Middle frontal gyrus (tissue), 1 donor: ENCODE results near the gene TESPA1.

Experiments used
- DNase-seq: peaks from one replicate; pipeline ENCODE4 v3.0.0-alpha.2; 2015; ENCODE audit warnings: low spot score; ENCODE audit errors: extremely low spot score

TESPA1 gene, protein sequence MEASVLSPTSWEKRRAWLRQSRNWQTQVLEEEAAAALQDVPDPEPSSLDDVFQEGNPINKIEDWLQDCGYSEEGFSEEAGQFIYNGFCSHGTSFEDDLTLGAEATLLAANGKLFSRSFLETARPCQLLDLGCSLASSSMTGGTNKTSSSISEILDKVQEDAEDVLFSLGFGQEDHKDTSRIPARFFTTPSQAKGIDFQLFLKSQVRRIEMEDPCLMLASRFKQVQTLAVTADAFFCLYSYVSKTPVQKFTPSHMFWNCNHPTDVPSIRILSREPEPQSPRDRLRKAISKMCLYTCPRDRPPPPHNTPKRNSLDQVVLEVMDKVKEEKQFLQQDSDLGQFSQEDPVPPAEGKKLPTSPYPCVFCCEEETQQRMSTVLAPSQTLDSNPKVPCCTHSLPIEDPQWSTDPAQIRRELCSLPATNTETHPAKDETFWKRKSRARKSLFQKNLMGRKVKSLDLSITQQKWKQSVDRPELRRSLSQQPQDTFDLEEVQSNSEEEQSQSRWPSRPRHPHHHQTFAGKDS

DNA sequence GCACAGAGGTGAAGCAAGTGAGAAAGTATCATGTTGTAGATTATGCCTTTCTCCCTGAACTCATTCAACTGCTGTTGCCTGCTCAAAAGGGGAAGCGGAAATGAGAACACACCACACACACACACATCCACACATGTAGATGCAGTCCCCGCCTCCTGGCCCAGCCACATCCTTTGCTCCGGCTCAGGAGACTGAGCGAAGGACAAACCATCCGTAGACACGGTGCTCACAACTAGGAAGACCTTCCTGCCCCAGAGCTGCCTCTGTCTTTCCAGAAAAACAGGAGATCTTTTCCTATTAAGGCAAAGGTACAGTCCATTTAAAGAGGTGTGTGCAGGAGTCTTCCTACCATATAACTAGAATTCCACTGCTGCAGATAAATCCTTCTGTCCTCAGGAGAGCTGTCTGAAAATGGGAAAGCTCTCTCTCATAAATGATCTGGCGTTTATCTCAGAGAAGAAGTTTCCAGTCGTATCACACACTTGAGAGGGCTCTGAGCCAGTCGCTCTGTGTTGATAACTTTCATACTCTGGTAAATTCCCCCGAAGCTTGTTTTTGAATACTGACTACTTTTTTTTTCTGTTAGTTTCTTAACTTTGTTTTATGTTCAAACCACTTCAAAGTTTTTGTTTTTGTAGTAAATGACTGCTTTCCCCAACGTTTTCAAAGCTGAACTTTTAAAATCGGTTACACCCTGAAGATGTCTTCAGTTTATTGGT lies at the start of gene TESPA1:
TESPA1 (minus strand) TSS at position 105 of the 719 bp plus-strand sequence. CDS start 10,200 bp downstream, outside the sequence.
- no peak for DNase-seq

DNA sequence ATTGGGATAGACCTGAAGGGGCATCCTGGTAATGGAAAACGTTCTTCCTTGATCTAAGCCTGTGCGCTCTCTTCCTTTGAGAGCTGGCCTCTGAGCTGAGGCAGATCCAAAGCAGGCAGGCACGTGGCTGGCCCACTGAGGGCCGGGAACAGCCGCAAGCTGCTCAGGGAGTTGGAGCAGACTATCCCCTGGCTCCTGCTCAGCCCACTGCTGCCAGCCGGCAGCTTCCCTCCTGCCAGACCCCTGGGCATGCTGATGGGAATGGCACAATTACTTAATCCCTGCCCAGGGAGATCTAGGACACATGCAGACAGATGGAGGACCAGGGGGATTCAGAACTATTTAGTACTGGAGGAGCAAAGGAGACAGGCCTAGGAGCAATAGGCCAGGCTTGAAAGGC lies 49.7 kb upstream of the TESPA1 start:
- DNase-seq: no peak

DNA sequence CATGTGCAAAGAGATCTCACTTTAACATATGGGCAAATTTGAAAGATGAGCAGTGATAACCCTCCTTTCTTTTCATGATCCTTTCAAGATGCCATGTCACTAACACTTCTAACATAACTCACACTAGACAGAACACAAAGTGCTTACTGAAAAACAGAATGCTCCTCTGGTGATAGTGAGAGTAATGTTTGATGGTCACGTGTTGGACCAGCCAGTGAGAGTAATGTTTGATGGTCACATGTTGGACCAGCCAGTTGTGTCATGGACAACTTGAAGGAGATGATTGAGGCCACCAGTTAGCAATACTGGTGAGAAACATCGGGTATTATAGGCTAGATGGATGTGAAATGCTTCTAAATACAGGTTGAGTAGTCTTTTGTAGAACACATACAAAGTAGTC lies 40.9 kb upstream of the TESPA1 start:
- DNase-seq: no peak

DNA sequence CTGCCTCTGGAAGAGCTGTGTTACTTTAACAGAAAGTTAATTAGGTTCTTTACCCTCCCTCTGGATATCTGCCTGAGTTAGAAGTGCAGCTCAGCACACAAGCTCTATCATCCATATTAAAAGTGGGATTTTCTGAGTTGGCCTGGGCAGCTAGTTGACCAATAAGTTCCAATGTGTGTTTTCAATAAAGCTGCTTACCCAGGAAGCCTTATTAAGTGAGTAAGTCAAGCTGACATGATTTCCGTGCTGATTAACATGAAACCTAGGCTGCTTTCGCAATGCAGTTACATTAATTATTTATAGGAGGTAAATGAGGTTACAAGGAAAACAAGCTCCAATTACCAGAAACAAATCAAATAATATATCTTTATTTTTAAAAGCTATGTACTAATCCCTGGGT lies 40.0 kb upstream of the TESPA1 start:
- no peak for DNase-seq

DNA sequence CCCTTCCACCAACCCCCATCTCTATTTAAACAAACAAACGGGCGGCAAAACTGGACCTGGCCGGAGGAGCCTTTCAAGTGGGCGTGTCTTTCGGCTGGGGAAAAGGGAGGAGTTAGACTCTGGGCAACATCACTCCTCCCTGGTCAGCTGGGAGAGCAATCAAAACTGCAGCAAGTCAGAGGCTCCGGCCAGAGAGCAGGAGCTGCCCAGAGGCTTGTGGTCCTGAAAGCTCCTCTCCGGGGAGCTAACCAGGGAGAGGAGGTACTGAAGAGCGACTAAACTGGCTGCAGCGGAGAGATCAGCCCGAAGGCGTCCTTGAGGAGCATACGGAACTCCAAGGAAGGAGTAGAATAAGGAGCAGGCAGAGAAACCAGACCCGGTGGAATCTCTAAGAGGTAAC lies 35.2 kb upstream of the TESPA1 start, which contains the start of gene NEUROD4:
NEUROD4 (plus strand) TSS at position 191 of the 400 bp plus-strand sequence. CDS start 6,466 bp downstream, outside the sequence.
- DNase-seq: no peak

DNA sequence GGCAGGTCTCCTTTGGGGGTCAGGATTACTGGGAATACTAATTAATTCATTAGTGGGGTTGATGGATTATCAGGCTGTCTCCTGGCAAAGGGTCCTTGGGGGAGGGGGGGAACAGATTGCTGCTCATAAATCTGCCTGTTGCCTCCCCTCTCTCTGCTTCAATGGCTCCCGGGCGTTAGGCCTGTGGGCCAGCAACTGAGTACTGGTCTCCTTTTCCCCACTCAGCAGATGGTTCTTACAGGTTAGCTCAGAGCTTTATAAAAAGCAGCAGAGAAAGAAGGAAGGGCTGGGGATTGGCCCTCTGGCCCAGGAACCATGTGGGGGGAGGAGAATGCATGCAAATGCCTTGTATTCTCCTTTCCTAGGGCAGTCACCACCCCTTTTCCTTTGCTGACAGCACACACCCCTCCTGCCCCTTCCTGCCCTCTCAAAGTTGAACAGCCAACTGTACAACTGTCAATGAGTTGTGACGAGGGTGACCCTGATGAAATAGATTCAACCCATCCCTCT lies 32.9 kb upstream of the TESPA1 start:
- DNase-seq: no peak

DNA sequence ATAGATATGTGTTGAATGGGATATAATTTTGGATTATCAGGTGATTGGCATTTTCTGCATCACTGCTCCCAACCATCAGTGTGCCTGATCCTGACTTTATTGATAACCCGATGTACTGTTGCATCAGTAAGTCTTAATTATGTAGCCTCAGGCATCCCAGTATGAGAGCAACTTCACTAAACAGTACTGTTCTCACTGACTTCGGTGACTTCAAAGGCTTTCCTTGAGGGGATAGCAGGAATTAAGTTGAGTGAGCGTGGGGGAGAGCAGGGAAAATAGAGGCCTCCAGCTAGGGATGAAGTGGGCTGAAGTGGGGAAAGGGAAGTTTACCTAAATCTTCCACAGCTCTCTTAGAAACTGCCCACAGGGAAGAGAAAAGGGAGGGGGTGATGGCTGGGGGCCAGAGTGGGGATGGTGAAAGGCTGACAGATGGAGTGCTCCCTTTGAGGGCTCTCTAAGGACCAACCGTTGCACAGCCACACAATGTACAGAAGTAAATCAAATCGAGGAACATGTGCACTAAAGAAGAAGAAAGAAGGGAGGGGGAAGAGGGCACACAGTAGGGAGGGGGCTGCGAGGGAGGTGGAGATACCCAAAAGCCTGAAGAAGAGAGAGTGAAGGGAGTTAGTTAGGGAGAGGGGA lies 24.5 kb upstream of the TESPA1 start:
- no peak for DNase-seq

DNA sequence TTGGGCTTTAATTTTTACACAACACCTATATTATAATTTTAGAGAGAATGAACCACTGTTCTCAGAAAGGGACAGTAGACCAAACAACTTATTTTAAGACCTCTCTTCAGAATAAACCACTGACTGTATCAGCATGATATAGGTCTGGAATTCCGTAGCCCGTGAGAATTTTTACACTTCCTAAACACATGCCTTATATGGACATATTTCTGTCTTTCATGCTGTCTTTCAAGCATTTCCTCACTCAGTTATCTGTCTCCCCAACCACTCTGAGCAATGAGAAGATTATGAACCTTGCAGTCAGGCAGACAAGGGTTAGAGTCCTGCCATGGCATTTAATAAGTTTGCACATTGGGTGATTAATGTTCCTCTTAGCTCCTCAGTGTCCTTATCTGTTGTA lies 17.8 kb upstream of the TESPA1 start:
- no peak for DNase-seq

DNA sequence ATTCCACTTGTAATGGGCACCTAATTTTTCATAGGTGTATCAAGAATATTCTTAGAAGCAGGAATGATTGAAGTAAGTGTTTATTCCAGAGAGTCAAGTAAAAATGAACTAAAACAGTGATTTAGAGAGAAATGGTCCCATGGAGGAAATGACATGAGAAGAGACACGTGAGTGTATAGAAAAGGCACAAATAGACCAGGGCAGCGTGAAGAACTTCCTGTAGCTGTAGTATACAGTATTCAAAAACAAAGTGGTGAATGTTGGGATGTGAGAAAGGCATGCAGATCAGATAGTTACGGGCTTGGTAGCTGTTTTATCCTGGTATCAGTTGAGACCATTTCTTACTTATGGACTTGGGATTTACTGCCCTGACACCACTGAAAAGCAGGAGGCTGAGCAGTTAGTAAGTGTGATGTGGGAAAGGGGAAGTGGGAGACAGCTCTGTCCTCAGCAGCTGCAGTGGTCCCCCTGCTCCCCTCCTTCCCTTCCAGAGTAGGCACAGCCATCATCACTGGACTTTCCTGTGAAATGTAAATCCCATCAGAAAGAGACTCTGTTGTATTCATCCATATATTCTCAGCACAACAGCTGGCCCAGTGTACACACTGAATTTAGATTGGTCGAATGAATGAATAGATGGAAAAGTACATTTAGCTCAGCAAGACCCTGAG lies 16.8 kb upstream of the TESPA1 start:
- no peak for DNase-seq

DNA sequence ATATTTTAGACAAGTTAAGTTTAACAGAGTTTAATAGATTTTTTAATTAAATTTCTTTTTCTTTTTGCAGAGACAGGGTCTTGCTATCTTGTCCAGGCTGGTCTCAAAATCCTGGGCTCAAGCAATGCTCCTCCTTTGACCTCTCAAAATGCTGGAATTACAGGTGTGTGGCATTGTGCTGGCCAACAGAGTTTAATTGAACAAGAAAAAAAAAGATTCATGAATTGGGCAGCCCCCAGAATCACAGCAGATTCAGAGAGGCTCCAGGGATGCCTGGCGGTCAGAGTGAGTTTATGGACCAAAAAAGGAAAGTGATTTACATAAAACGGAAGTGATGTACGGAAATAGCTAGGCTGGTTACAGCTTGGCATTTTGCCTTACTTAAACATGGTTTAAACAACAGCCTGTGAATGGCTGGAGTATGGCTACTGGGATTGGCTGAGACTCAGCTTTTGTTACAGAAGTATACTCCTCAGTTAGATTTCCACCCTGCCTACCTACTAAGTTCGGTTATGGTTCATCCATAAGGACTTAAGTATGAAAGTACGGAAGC lies 14.5 kb upstream of the TESPA1 start:
- DNase-seq: no peak

DNA sequence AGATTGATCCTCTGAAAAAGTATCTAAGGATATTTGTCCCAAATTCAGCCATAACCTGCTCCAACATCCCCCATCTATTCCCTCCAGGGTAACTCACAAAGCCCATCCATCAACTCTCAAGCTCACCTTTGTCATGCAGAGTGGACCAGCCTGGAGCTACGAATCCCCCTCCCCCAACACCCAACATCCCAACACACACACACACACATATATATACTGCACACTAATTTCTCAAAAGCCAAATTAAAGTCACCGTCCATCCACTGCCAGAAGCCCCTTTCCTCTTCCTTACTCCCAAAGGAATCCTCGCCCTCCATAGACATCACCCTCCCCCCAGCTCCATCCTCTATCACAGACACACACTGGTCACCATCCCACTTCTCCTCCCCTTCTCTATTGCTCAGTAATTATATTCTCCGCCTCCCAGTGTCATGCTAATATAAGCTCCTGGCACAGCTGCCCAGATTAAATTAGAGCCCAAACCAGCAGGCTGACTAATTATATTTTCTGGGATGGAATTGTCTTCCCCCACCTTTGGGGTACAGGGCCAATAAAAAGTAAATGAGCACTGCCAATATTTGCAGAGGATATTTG lies 13.5 kb upstream of the TESPA1 start:
- DNase-seq: no peak

DNA sequence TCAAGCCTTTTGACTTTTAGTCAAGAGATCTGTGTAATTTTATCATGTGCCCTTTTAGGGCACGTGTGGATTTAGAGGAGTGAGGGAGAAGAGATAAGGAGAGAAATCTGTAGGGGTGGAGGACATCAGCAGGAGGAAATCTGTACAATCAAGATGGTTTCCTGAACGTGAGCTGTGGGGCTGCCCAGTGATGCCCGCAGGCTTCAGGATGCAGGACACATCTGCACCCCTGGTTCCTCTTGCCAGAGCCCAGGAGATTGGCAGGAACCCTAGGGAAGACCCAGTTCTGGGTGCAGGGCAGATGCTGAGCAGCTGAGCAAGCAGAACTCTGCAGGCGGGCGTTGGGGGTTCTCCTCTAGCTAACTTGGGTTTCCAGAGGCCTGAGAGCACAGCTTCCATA lies 11.6 kb upstream of the TESPA1 start:
- no peak for DNase-seq

DNA sequence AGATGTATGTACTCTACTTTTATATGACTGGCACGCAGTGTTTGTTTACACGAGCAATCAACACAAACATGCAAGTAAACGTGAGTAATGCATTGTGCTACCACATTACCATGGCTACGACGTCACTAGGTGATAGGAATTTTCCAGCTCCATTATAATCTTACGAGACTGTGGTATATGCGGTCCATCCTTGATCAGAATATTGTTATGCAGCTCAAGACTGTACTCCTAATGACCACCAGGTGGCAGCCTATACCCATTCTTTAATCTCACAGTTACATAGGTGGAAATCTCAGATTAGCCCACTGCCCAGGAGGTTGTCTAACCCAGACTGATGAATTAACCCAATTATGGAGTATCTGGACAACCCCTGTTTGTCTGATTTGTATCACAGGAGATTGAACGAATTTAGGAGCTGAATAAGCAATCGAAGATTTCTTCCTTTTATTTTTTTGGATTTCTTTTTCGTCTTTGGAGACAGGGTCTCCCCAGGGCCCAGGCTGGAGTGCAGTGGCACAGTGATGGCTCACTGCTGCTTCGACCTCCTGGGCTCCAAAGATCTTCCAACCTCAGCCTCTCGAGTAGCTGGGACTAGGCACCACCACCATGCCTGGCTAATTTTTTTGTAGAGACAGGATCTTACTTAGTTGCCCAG lies 8.7 kb upstream of the TESPA1 start:
- peak; percentile 75 for DNase-seq

DNA sequence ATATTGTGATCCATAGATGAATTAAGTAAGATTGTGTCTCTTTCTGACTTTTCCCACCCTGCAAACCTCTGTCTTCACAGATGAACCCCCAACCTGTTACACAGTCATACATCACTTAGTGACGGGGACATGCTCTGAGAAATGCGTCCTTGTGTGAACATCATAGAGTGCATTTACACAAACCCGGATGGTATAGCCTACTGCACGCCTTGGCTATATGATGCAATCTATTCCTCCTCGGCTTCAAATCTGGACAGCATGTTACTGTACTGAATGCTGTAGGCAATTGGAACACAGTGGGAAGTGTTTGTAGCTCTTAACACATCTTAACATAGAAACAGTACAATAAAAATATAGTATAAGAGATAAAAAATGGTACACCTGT lies 7.4 kb upstream of the TESPA1 start:
- DNase-seq: no peak

DNA sequence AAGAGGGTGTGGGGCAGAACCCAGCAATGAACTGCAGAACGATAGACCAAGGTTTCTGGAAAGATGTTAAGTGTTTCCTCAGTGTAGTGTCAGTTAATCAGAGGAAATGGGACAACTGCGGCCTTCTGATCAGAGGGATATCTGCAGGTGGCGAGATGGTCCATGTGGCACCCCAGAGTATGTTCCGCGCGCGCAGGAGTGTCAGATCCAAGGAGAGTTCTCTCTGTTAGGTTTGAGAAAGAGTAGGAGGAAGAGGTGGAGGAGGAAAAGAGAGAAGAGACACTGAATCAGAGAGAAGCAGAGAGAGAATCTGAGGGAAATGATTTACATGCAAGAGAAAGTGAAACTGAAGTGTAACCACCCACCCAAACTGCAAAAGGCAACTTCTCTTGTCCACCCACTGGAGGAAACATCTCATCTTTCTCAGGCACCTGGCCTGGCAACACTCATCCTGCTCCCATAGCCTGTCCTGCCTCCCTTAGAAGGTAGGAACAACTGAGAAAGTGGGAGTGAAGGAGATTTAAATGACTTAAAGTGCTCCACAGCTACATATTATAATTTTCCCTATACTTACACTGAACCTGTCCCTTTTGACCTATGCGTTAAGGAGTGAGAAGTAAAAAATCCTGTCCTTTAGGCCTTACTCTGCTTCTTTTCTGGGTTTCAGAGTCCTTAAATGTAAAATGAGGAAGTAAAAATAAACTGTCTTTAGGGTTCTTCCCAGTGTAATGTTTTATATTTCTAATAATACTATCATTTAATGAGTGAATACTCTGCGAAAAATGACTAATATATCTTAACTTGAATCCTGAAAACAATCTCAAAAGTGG lies 6.8 kb upstream of the TESPA1 start:
- DNase-seq: no peak

DNA sequence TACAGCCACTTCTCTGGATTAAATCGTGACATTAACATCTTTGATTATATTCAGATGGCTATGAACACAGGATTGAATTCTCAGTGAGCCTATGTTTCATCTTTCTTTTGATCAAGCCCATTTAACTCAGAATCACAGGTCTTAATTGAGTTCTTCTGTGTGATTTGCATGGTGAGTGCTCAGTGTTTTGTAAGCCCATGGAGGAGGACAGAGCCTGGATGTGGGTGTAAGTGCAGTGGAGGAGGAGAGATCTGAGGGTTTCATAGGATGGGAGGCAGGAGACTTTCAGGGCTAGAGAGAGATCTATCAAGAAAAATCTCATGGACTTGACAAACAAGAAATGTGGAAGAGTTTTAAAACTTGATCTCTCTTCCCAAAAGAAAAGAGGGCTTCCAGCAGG lies 5.3 kb upstream of the TESPA1 start:
- DNase-seq: no peak

DNA sequence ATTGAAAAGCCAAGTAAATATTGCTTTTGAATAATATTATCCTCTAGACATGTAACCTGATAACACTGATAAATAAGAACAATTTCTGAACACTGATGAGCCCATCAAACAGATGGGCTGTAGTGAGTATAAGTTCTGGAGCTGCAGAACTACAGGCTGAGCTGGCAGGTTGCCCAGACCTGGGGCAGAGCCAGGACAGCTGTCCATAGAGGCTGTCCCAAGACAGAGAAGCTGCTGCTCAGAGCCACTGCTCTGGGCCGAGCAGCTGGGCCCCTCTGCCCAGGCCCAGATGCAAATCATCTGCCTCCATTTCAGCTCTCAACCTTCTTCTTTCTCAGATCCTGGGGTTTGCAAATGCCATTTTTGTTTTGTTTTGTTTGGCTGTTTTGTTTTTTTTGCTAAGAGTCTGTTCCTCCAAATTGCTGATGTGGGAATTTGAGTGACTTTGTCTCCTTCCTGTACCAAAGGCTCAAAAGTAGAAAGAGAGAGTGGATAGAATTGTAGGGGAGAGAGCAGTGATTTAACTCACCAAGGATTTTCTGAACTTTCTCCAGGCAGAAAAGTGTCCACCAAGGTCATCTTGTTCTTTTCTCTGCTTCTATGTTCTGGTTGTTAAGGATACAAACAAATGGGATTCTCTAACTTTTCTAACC lies 4.0 kb upstream of the TESPA1 start:
- DNase-seq: peak; percentile 73

DNA sequence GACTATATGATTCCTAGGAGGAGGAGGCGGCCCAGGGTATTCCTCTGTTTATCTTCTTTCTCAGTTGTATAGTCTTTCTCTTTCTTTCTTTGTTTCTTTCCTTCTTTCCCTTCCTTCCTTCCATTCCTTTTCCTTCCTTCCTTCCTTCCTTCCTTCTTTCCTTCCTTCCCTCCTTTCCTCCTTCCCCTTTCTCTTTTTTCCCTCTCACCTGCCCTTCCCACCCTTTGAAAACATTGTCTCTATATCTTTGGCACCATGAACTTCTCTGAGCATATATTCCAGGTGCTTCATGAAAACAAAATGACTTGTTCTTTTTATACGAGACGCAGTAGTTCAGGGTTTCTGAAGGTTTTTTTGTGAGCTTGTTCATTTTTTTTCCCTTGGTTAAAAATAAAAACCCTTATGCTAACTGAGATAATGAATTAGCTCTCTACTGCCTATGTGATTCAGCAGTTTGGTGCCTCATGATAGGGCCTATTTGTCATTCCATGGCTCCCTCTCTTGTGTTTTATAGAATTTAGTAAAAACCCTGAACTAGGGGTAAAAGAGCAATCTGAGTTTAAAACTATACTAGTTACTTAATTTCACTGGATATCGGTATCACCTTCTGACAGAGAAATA lies 3.2 kb upstream of the TESPA1 start:
- no peak for DNase-seq
